ENCODE data around the gene REEP6. TPM values are rescaled to one million over a fixed set of nuclear protein-coding genes. Genes with fewer than 3 reads are reported as not detected.
"Not testable (repeated sequence)": the region's sequence is repeated elsewhere in the genome, so short reads cannot be mapped to it uniquely, and the experiment has no call there.

Gene REEP6
- total RNA-seq, 1 donor from 2014 or later: 21.5 TPM

GRCh38 chr19:1528596-1529429, 37.8 kb downstream of the REEP6 start:
- peaks cover 15% of the 10 kb centered on the region for H3K9me3 Mint-ChIP-seq (ENCODE audit: unreplicated experiment)
- DNase-seq: no peak

GRCh38 chr19:1529430-1529816, 38.4 kb downstream of the REEP6 start:
- peaks cover 1% of the 10 kb centered on the region for H3K4me1 Mint-ChIP-seq (ENCODE audit: low read depth, unreplicated experiment)
- peaks cover 19% of the 10 kb centered on the region for H3K27me3 Mint-ChIP-seq (ENCODE audit: unreplicated experiment)
- no peak for DNase-seq

More at GRCh38 chr19:1528596-1529429, 37.8 kb downstream of the REEP6 start:
- no peak overlapping the region for H3K27ac Mint-ChIP-seq (ENCODE audit: unreplicated experiment)
- H3K27me3 Mint-ChIP-seq (ENCODE audit: unreplicated experiment): peaks cover 20% of the 10 kb centered on the region
- H3K36me3 Mint-ChIP-seq (ENCODE audit: unreplicated experiment): peaks cover 7% of the 10 kb centered on the region
- TF ChIP-seq CTCF (IDR thresholded peaks at IDR 0.05; ENCODE audit: partially characterized antibody, unreplicated experiment): no peak
- peaks cover 3% of the 10 kb centered on the region for H3K4me1 Mint-ChIP-seq (ENCODE audit: low read depth, unreplicated experiment)
- H3K4me3 Mint-ChIP-seq (ENCODE audit: unreplicated experiment): no peak overlapping the region

GRCh38 chr19:1530856-1531255, 39.9 kb downstream of the REEP6 start:
- DNase-seq; H3K4me1 Mint-ChIP-seq (ENCODE audit: low read depth, unreplicated experiment): not testable (repeated sequence)

More at GRCh38 chr19:1529430-1529816, 38.4 kb downstream of the REEP6 start:
- Mint-ChIP-seq H3K4me3 (ENCODE audit: unreplicated experiment) (no peak overlapping the region), H3K27ac (ENCODE audit: unreplicated experiment) (no peak overlapping the region), H3K36me3 (ENCODE audit: unreplicated experiment) (peaks cover 5% of the 10 kb centered on the region), H3K9me3 (ENCODE audit: unreplicated experiment) (peaks cover 15% of the 10 kb centered on the region)
- no peak for TF ChIP-seq CTCF (IDR thresholded peaks at IDR 0.05; ENCODE audit: partially characterized antibody, unreplicated experiment)

GRCh38 chr19:1531587-1531986, 40.6 kb downstream of the REEP6 start:
- H3K27ac Mint-ChIP-seq (ENCODE audit: unreplicated experiment): no peak overlapping the region
- no peaks in the 10 kb centered on the region for H3K36me3 Mint-ChIP-seq (ENCODE audit: unreplicated experiment)
- H3K27me3 Mint-ChIP-seq (ENCODE audit: unreplicated experiment): peaks cover 9% of the 10 kb centered on the region
- H3K4me1 Mint-ChIP-seq (ENCODE audit: low read depth, unreplicated experiment): no peaks in the 10 kb centered on the region
- H3K4me3 Mint-ChIP-seq (ENCODE audit: unreplicated experiment): no peak overlapping the region
- TF ChIP-seq CTCF (IDR thresholded peaks at IDR 0.05; ENCODE audit: partially characterized antibody, unreplicated experiment): no peak
- peaks cover 8% of the 10 kb centered on the region for H3K9me3 Mint-ChIP-seq (ENCODE audit: unreplicated experiment)
- DNase-seq: no peak

More at GRCh38 chr19:1530856-1531255, 39.9 kb downstream of the REEP6 start:
- peaks cover 10% of the 10 kb centered on the region for H3K9me3 Mint-ChIP-seq (ENCODE audit: unreplicated experiment)
- H3K27ac Mint-ChIP-seq (ENCODE audit: unreplicated experiment); H3K4me3 Mint-ChIP-seq (ENCODE audit: unreplicated experiment); H3K36me3 Mint-ChIP-seq (ENCODE audit: unreplicated experiment): not testable (repeated sequence)
- H3K27me3 Mint-ChIP-seq (ENCODE audit: unreplicated experiment): peaks cover 11% of the 10 kb centered on the region

- peaks cover 7% of the 10 kb centered on the region for H3K27me3 Mint-ChIP-seq (ENCODE audit: unreplicated experiment)
- H3K4me3 Mint-ChIP-seq (ENCODE audit: unreplicated experiment): no peak overlapping the region
- peaks cover 8% of the 10 kb centered on the region for H3K9me3 Mint-ChIP-seq (ENCODE audit: unreplicated experiment)
- H3K27ac Mint-ChIP-seq (ENCODE audit: unreplicated experiment): no peak overlapping the region
- H3K4me1 Mint-ChIP-seq (ENCODE audit: low read depth, unreplicated experiment): no peaks in the 10 kb centered on the region
- TF ChIP-seq CTCF (IDR thresholded peaks at IDR 0.05; ENCODE audit: partially characterized antibody, unreplicated experiment): no peak
- no peaks in the 10 kb centered on the region for H3K36me3 Mint-ChIP-seq (ENCODE audit: unreplicated experiment)
- DNase-seq: no peak
Observed at GRCh38 chr19:1532003-1532402, 41.0 kb downstream of the REEP6 start.

All from glutamatergic neuron (in vitro differentiated cells).